HG03097 (cell line): Measurements from ENCODE around the gene ARFIP1.
"Not testable (repeated sequence)": the region's sequence is repeated elsewhere in the genome, so short reads cannot be mapped to it uniquely, and the experiment has no call there.

Source experiments
- ATAC-seq: cut with Tn5 transposase; IDR thresholded peaks from one replicate; pipeline ENCODE4 v1.9.1; 2021; ENCODE audit not compliant: unreplicated experiment, low FRiP score

Gene ARFIP1

DNA sequence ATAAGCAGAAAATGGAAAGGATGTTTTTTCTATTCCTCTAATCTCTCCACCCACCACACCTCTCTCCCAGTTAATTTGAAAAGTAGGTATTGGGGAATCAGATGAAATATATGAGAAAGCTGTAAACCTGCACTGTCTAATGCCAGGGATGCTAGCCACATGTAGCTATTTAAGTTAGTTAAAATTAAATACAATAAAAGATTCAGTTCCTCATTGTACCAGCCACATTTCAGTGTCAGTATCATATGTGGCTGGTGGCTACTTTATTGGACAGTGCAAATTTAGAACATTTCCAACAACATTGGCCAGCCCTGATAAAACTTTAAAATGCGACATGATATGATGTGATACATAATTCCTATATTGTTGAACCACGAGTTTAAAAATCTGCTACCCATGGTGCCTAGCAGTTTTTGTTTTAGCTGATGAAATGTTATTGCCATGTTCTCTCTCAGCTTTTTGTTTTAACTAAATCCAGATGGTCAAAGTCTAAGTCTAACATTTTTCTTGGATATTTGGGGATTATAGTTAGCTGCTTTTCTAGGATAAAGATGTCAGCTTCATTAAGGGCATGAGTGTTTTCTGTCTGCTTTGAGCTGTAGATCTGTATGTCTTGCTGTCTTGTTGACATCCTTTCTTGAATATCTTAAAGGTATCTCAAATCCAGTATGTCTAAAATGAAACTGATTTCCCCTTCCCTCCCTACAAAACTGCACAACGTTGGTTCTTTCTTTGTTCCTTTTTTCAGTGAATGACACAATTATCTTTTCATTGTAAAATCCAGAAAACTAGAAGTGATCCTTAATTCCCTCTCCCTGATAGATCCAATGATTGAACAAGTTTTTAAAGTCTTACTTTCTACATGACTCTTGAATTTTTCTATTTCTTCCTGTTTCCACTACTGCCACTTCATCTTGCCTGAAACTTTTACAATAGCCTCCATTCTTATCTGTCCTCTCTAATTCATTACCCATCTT lies 6.2 kb downstream of the ARFIP1 start:
- ATAC-seq: no peak

DNA sequence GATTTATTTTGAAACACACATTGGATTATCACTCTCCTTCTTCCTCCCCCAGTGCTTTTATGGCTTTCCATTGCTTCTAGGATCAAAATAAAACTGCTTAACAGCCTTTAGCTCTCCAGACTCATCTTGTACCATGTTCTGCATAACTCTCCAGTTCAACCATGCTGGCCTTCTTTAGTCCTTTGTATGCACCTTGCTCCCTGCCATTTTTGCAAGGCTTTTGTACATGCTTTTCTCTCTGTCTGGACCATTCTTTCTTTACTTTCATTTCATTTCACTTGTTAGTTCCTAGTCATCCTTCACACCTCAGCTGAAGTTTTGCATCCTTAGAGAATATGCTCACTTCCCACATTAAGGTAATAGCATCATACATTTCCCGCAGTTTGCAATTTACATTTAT lies 6.9 kb downstream of the ARFIP1 start:
- no peak for ATAC-seq

DNA sequence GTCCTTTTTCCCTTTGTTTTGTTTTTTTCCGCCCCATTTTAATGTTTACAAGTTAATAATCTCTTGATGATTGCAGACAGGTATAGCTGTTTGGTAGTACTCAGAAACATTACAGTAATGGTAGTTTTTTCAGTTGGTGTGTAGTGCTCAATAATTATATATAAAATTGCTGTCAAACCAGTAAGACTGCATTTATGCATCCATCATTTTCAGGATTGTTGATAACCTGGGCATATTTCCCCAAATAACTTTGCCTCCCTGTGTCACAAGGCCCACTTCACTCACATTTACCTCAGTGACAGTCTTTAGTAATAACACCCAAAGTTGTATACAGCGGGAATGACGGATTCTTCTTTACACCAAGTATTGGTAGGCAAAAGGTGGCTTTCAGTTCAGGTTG lies 16.1 kb downstream of the ARFIP1 start:
- ATAC-seq: no peak

DNA sequence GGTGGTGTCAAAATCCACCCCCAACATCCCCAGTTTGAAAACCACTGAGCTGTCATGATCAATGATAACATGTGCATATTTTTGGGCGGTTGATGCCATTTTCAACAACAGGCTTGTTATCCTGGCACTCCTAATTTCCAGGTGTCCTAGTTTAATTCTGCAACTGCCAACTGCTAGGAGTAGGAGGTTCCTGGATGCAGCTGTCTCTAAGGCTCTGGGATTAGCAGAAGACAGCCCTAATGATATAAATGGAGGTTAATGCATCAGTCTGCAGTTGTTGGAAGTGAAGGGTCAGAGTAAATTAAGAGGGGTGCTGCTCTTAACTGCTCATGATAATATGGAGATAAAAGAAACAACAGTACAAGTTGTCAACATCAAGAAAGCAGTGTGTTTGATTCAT lies 23.8 kb downstream of the ARFIP1 start:
- ATAC-seq: no peak

DNA sequence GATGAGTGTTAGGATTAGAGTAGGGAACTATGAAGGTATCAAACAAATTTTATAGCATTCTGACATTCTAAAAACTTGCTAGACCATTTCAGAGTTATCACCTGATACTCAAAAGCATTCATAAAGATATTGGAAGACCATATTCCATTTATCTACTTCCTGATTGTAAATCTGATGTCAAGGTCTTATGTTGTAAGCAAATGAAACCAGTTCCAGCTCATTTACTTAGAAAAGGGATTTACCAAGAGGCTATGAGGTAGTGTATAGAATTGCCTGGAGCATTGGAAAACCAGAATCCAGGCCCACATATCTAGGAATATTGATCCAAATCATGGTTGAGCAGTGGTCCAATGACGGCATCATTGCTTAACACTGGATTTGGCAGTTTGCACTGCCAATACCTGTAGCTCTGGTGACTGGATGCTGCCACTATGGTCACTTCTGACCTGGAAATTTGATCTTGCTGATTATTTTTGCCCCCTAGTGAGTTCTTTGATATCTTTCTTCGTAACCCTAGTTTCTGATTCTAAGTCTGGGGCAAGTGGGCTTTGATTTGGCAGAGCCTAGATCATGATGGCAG lies 25.4 kb downstream of the ARFIP1 start:
- no peak for ATAC-seq

DNA sequence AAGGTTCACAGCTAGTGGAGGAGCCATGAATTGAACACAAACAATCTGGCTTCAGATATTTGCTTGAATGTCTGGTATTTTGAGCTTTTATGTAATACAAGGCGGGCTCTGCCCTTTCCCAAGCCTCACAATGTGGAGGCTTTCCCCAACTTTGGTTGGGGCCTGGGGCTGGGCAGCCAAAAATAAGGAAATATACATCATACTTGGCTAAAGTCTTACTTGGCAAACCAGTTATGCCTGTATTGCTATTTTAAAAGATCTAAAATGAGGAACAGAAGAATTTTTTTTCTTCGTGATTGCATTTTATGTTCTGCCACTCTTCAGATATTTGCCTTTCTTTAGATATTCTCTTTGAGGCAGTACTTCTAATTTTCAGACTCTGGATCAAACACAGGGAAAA lies 26.1 kb downstream of the ARFIP1 start:
- no peak for ATAC-seq

DNA sequence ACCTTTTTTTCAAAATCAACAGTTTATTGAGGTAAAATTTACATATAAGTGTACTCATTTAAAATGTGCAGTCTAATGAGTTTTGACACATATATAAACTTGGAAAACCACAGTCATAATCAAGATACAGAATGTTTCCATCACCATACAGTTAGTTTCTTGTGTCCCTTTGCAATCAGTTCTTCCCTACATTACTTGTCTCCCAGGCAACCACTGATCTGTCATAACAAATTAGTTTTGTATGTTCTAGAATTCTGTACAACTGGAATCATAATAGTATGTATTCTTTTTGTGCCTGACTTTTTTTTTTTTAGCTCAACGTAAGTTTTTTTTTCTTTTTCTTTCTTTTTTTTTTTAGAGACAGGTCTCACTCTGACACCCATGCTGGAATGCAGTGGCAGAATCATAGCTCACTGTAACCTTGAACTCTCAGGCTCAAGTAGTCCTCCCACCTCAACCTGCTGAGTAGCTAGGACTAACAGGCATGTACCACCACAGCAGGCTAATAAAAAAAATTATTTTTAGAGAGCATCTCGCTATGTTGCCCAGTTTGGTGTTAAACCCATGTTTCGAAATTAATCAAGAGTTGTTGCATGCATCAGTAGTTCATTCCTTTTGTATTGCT lies 26.9 kb downstream of the ARFIP1 start:
- no peak for ATAC-seq

DNA sequence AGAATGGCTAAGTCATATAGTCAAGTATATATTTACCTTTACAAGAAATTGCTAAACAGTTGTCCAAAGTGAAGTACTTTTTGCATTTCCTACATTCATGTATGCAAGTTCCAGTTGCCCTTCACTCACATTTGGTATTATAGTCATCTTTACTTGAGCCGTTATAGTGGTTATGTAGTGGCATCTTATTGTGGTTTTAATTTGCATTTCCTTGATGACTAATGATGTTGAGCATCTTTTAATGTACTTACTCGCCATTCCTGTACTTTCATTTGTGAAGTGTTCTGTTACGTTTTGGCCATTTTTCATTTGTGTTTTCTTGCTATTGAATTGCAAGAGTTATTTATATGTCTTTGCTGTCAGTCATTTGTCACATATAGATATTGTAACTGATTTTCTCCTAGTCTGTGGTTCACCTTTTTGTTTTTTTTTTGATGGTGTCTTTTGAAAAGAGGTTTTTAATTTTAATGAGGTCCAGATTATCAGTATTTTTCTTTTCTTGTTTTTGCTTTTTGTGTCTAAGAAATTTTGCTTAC lies 27.6 kb downstream of the ARFIP1 start:
- no peak for ATAC-seq

DNA sequence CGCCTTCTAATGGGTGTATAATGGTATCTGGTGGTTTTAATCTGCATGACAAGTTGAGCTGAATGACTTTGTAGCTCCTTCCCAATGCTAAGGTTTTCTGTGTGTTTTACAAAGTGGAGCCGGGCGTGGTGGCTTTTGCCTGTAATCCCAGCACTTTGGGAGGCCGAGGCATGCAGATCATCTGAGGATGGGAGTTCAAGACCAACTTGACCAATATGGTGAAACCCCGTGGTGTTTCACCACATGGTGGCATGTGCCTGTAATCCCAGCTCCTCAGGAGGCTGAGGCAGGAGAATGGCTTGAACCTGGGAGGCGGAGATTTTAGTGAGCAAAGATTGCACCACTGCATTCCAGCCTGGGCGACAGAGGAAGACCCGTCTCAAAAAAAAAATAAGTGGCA lies 28.9 kb downstream of the ARFIP1 start:
- no peak for ATAC-seq

DNA sequence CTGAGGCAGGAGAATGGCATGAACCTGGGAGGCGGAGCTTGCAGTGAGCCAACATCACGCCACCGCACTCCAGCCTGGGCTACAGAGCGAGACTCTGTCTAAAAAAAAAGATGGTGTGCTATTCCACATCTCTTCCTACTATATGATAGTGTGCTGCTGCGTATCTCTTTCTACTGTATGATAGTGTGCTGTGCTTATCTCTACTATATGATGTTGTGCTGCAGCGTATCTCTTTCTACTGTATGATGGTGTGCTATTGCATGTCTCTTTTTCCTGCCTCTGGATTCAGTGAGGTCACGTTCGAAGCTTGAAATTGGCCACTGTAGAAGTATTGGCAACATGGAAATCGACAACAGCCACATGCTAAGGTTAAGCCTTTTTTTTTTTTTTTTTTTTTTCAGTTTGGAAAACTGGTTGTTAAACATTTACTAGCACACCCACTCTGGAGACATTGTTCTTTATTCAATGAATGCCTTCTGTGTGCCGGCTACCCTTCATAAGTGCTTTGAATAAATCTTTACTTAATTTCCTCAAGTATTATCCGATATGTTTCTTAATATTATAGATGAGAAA lies 31.0 kb downstream of the ARFIP1 start:
- no peak for ATAC-seq

DNA sequence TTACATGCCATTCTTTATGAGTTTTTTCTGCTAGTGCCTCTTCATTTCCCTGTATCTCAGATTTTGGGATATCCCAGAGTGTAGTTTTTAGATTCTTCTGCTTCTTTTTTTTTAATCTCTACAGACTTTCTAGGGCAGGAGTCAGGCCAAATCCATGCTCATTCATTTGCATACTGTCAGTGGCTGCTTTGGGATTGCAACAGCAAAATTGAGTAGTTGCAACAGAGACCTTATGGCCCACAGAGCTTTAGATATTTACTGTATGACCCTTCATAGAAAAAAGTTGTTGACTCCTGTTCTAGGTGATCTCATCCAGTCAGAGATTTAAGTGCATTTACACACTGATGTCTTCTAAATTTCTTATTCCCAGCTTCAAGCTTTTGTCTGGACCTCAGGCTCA lies 35.3 kb downstream of the ARFIP1 start:
- ATAC-seq: no peak

DNA sequence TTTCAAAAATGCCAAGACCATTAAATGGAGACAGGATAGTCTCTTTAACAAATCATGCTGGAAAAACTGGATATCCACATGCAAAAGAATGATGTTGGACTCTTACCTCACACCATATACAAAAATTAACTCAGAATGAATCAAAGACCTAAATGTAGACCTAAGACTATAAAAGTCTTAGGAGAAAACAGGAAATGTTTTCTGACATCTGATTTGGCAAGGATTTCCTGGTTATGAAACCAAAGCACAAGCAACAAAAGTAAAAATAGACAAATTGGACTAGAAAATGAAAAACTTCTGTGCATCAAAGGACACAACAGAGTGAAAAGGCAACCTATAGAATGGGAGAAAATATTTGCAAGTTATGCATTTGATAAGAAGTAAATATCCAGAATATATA lies 37.6 kb downstream of the ARFIP1 start:
- ATAC-seq: no peak

DNA sequence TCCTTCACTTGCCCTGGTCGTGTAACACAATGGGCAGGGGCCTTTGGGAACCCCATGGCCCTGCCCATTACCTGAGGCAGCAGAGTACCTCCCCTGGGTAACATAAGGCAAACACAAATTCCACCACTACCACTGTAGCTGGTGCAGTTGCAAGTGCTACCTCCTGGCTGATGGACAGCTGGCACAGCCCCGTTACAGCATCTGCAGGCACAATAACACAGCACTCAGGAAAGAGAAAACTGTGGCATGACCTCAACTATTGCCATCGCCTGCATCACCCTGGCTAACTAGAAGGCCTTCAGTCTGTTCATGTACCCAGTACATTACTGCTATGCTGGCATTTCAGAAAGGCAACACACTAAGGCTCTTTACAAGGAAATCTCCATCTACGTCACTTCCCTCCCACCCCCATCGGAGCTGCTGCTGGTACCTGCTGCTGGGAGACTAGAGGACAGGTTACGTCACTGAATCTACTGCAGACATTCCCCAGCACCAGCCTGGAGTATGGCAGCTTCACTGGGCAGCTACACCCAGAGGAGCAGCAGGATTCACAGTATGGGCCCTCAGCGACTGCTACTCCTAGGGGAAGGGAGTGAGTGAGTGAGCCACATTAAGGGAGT lies 39.4 kb downstream of the ARFIP1 start:
- no peak for ATAC-seq

DNA sequence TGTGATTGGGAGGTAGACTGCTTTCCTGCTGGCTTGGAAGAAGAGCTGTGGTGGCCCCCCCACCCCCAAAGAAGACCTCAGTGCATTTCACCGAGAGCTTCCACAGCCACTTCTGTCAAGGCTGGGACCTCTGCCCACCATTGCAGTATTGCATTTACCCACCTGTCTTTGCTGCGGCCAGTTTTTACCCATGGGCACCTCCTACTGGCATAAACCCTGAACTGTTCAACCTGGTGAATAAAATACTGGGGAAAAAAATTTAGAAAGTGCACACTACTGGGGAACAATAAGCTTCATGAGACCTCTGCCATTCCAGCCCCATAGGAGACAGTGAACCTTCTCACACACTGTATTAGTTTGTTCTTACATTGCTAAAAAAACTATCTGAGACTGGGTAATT lies 40.3 kb downstream of the ARFIP1 start:
- ATAC-seq: no peak

DNA sequence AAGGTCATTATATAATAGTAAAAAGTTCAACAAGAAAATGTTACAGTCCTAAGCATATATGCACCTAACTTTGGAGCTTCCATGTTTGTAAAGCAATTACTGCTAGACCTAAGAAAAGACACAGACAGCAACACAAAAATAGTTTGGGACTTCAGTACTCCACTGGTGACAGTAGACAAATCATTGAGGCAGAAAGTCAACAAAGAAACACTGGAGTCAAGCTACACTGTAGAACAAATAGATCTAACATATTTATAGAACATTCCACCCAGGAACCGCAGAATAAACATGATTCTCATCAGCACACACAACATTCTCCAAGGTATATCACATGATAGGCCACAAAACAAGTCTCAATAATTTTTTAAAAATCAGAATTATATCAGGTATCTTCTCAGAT lies 42.6 kb downstream of the ARFIP1 start:
- no peak for ATAC-seq

DNA sequence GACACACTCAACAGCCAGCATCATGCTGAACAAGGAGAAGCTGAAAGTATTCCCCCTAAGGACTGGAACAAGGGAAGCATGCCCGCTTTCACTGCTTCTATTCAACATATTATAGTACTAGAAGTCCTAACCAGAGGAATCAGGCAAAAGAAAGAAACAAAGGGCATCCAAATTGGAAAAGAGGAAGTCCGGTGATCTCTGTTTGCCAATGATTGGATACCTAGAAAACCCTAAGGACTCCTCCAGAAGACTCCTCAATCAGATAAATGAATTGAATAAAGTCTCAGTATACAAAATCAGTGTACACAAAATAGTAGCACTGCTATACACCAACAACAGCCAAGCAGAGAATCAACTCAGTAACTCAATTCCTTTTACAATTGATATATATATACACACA lies 44.8 kb downstream of the ARFIP1 start:
- ATAC-seq: no peak

DNA sequence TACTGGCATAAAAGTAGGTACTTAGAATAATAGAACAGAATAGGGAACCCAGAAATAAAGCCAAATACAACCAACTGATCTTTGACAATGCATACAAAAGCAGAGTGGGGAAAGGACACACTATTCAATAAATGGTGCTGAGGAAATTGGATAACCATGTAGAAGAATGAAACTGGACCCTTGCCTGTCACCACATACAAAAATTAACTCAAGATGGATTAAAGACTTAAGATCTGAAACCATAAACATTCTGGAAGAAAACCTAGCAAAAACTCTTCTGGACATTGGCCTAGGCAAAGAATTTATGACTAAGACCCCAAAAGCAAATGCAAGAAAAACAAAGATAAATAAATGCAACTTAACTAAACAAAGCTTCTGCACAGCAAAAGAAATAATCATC lies 45.6 kb downstream of the ARFIP1 start:
- no peak for ATAC-seq

DNA sequence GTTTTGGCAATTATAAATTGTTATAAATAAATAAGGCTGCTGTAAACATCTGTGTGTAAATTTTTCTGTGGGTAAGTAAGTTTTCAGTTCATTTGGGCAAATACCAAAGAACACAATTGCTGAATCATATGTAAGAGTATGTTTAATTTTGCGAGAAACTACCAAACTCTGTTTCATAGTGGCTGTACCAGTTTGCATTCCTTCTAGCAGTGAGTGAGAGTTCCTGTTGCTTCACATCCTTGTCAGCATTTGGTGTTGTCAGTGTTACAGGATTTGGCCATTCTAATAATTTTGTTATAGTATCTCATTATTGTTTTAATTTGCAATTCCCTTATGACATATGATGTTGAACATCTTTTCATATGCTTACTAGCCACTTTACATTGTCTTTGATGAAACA lies 48.4 kb downstream of the ARFIP1 start:
- ATAC-seq: no peak

DNA sequence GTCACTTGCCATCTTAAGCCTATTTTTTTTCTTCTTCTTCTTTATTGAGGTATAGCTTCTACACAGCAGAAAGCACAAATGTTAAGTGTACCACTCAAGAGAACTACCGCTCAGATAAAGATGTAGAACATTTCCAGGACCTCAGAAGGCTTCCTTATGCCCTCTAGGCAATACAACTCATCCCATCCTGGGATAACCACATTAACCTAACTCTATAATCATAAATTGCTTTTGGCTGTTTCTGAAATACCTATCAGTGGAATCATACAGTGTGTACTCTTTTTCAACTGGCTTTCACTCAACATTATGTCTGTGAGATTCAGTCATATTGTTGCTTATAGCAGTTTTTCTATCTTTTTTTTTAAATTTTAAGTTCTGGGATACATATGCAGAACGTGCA lies 51.7 kb downstream of the ARFIP1 start:
- no peak for ATAC-seq

DNA sequence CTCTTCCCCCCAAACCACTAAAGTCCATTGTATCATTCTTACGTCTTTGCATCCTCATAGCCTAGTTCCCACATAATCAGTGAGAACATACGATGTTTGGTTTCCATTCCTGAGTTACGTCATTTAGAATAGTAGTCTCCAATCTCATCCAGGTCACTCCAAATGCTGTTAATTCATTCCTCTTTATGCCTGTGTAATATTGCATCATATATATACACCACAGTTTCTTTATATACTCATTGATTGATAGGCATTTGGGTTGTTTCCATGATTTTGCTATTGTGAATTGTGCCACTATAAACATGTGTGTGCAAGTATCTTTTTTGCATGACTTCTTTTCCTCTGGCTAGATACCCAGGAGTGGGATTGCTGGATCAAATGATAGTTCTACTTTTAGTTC lies 57.2 kb downstream of the ARFIP1 start:
- ATAC-seq: no peak

DNA sequence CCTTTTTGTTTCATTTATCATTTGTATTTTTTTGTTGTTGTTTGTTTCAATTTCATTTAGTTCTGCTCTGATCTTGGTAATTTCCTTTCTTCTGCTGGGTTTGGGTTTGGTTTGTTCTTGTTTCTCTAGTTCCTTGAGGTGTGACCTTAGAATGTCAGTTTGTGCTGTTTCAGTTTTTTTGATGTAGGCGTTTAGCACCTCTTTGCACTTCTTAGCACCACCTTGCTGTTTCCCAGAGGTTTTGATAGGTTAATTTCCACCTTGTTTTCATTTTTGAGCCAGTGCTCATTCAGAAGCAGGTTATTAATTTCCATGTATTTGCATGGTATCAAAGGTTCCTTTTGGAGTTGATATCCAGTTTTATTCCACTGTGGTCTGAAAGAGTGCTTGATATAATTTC lies 60.0 kb downstream of the ARFIP1 start:
- ATAC-seq: not testable (repeated sequence)
